ENCODE data around the gene SPINK9.

Gene SPINK9

DNA sequence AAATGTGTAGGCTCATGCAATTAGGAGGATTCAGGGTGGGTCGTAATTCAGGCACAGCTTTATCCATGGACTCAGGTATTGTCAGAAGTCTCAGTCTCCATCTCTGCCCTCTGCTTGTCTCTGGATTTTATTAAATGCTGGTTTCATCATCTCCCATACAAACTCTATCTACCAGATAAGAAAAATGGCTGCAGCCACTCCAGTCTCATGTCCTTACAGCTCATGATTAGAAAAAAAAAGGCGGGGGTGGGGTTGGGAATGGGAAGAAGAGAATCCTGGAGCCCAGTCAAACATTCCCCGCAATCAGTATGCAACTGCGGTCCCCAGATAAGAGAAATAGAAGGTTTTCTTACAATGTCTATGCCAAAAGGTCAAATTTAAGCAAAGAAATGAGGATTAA lies 40.8 kb downstream of the SPINK9 start:
- H3K4me3 ChIP-seq (ENCODE audit: low read length, poor library complexity, severe bottlenecking): no peak overlapping the region
- no peaks in the 10 kb centered on the region for H3K27me3 ChIP-seq (ENCODE audit: insufficient read depth, low read length, poor library complexity, severe bottlenecking)
- no peak overlapping the region for H3K4me2 ChIP-seq (ENCODE audit: low read depth, low read length, poor library complexity, severe bottlenecking)
- H4K20me1 ChIP-seq (ENCODE audit: insufficient read depth, low read length, poor library complexity, severe bottlenecking): no peaks in the 10 kb centered on the region
- TF ChIP-seq, protein P1, sequence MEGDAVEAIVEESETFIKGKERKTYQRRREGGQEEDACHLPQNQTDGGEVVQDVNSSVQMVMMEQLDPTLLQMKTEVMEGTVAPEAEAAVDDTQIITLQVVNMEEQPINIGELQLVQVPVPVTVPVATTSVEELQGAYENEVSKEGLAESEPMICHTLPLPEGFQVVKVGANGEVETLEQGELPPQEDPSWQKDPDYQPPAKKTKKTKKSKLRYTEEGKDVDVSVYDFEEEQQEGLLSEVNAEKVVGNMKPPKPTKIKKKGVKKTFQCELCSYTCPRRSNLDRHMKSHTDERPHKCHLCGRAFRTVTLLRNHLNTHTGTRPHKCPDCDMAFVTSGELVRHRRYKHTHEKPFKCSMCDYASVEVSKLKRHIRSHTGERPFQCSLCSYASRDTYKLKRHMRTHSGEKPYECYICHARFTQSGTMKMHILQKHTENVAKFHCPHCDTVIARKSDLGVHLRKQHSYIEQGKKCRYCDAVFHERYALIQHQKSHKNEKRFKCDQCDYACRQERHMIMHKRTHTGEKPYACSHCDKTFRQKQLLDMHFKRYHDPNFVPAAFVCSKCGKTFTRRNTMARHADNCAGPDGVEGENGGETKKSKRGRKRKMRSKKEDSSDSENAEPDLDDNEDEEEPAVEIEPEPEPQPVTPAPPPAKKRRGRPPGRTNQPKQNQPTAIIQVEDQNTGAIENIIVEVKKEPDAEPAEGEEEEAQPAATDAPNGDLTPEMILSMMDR (conservative IDR thresholded peaks at IDR 0.05; ENCODE audit: low read length): no peak
- TF ChIP-seq EZH2phosphoT487 (IDR thresholded peaks at IDR 0.05; ENCODE audit: borderline replicate concordance): no peak
- H3K4me1 ChIP-seq (ENCODE audit: insufficient read depth, low read length, poor library complexity, severe bottlenecking): peaks cover 16% of the 10 kb centered on the region
- no peak overlapping the region for H2AFZ ChIP-seq (ENCODE audit: low read length)
- no peaks in the 10 kb centered on the region for H3K36me3 ChIP-seq (ENCODE audit: insufficient read depth, low read length)
- no peaks in the 10 kb centered on the region for H3K79me2 ChIP-seq (ENCODE audit: insufficient read depth, low read length)
- H3K9me3 ChIP-seq (ENCODE audit: insufficient read depth, low read depth, low read length): peaks cover 6% of the 10 kb centered on the region; the same call in 1 of the 2 replicates
- H3K9me2 ChIP-seq (replicated peaks; ENCODE audit: low read depth, low read length): no peaks in the 10 kb centered on the region
- no peak overlapping the region for H3K9ac ChIP-seq (ENCODE audit: low read depth, low read length, poor library complexity, severe bottlenecking)
- H3F3A ChIP-seq (ENCODE audit: low read depth): no peaks in the 10 kb centered on the region

DNA sequence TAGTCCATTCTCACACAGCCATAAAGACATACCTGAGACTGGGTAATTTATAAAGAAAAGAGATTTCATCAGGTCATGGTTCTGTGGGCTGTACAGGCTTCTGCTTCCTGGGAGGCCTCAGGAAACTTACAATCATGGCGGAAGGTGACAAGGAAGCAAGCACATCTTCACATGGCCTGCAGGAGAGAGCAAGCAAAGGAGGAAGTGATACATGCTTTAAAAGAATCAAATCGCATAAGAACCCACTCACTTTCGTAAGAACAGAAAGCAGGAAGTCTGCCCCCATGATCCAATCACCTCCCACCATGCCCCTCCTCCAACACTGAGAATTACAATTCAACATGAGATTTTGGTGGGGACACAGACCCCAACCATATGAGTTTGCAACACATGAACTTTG lies 43.3 kb downstream of the SPINK9 start:
- TF ChIP-seq EZH2phosphoT487 (IDR thresholded peaks at IDR 0.05; ENCODE audit: borderline replicate concordance): no peak
- TF ChIP-seq, protein P1 (conservative IDR thresholded peaks at IDR 0.05; ENCODE audit: low read length): no peak
- H4K20me1 ChIP-seq (ENCODE audit: insufficient read depth, low read length, poor library complexity, severe bottlenecking): no peaks in the 10 kb centered on the region

DNA sequence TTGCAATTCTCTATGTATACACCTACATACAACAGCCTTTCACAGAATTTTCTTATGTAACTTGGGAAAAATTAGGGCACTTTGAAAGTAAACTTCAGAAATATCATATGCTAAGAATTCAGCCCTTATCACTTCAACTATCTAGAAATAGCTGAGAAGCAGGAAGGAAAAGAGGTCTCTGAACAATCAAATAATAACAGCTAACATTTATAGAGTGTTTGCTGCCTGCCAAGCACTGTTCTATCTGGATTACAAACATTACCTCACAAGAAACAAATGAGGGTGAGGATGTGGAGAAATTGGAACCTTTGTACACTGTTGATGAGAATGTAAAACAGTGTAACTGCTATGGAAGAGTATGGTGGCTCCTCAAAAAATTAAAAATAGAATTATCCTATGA lies 44.0 kb downstream of the SPINK9 start:
- Histone ChIP-seq H3K4me2 (ENCODE audit: low read depth, low read length, poor library complexity, severe bottlenecking) (peak overlapping the region; percentile 36), H2AFZ (ENCODE audit: low read length) (peak overlapping the region; percentile 73; the same call in 1 of the 2 replicates), H3K9me2 (replicated peaks; ENCODE audit: low read depth, low read length) (no peaks in the 10 kb centered on the region), H3K9me3 (ENCODE audit: insufficient read depth, low read depth, low read length) (peaks cover 6% of the 10 kb centered on the region; the same call in 1 of the 2 replicates), H4K20me1 (ENCODE audit: insufficient read depth, low read length, poor library complexity, severe bottlenecking) (peaks cover 4% of the 10 kb centered on the region), H3K36me3 (ENCODE audit: insufficient read depth, low read length) (no peaks in the 10 kb centered on the region), H3K79me2 (ENCODE audit: insufficient read depth, low read length) (peaks cover 9% of the 10 kb centered on the region), H3K4me1 (ENCODE audit: insufficient read depth, low read length, poor library complexity, severe bottlenecking) (peaks cover 24% of the 10 kb centered on the region), H3K4me3 (ENCODE audit: low read length, poor library complexity, severe bottlenecking) (peak overlapping the region; percentile 19), H3K27me3 (ENCODE audit: insufficient read depth, low read length, poor library complexity, severe bottlenecking) (no peaks in the 10 kb centered on the region), H3K9ac (ENCODE audit: low read depth, low read length, poor library complexity, severe bottlenecking) (no peak overlapping the region), H3F3A (ENCODE audit: low read depth) (no peaks in the 10 kb centered on the region)
- TF ChIP-seq EZH2phosphoT487 (IDR thresholded peaks at IDR 0.05; ENCODE audit: borderline replicate concordance): no peak
- TF ChIP-seq, protein P1 (conservative IDR thresholded peaks at IDR 0.05; ENCODE audit: low read length): no peak

More for the DNA sequence above, 43.3 kb downstream of the SPINK9 start:
- Histone ChIP-seq H3K9me2 (replicated peaks; ENCODE audit: low read depth, low read length) (no peaks in the 10 kb centered on the region), H3K4me3 (ENCODE audit: low read length, poor library complexity, severe bottlenecking) (no peak overlapping the region), H3K36me3 (ENCODE audit: insufficient read depth, low read length) (no peaks in the 10 kb centered on the region), H3K27me3 (ENCODE audit: insufficient read depth, low read length, poor library complexity, severe bottlenecking) (no peaks in the 10 kb centered on the region), H3K4me2 (ENCODE audit: low read depth, low read length, poor library complexity, severe bottlenecking) (no peak overlapping the region), H3K9me3 (ENCODE audit: insufficient read depth, low read depth, low read length) (peaks cover 6% of the 10 kb centered on the region; the same call in 1 of the 2 replicates), H3K79me2 (ENCODE audit: insufficient read depth, low read length) (0 out of 2 replicates have a peak, but pooled peaks cover 4% of the 10 kb centered on the region), H3F3A (ENCODE audit: low read depth) (no peaks in the 10 kb centered on the region), H3K9ac (ENCODE audit: low read depth, low read length, poor library complexity, severe bottlenecking) (no peak overlapping the region), H3K4me1 (ENCODE audit: insufficient read depth, low read length, poor library complexity, severe bottlenecking) (peaks cover 24% of the 10 kb centered on the region), H2AFZ (ENCODE audit: low read length) (no peak overlapping the region)

Data from Loucy (cell line).